ENCODE results near the gene SSU72. TPM values are rescaled to one million over a fixed set of nuclear protein-coding genes. Genes with fewer than 3 reads are reported as not detected.

The SSU72 gene
- total RNA-seq, 1 experiment from 2014 or later: 169 TPM

Other genes with a start within 250 kb of the SSU72 start
- gene TAS1R3, start 243.6 kb downstream of the SSU72 start, total RNA-seq (2014; rRNA removed; shearing (Covaris generic)): 0.14 TPM in 1 of 2 replicates, not detected in the other
- 66.4 and 70.2 TPM in 2 replicates for gene DVL1, start 225.4 kb downstream of the SSU72 start, total RNA-seq (2014; rRNA removed; shearing (Covaris generic))
- gene MXRA8, start 216.3 kb downstream of the SSU72 start, total RNA-seq (2014; rRNA removed; shearing (Covaris generic)): 23.0 and 26.7 TPM in 2 replicates
- gene AURKAIP1, start 199.7 kb downstream of the SSU72 start, total RNA-seq (2014; rRNA removed; shearing (Covaris generic)): 210 and 263 TPM in 2 replicates
- gene CCNL2, start 175.5 kb downstream of the SSU72 start, total RNA-seq (2014; rRNA removed; shearing (Covaris generic)): 79.4 and 105 TPM in 2 replicates
- gene MRPL20, start 167.6 kb downstream of the SSU72 start, total RNA-seq (2014; rRNA removed; shearing (Covaris generic)): 60.9 and 75.0 TPM in 2 replicates
- gene ANKRD65, start 153.6 kb downstream of the SSU72 start, total RNA-seq (2014; rRNA removed; shearing (Covaris generic)): 0.43 and 0.54 TPM in 2 replicates
- gene VWA1, start 139.2 kb downstream of the SSU72 start, total RNA-seq (2014; rRNA removed; shearing (Covaris generic)): 20.3 and 26.8 TPM in 2 replicates
- gene ATAD3C, start 125.2 kb downstream of the SSU72 start, total RNA-seq (2014; rRNA removed; shearing (Covaris generic)): 0.14 TPM in 1 of 2 replicates, not detected in the other
- gene ATAD3B, start 103.1 kb downstream of the SSU72 start, total RNA-seq (2014; rRNA removed; shearing (Covaris generic)): 73.1 and 102 TPM in 2 replicates
- 88.6 and 111 TPM in 2 replicates for gene ATAD3A, start 62.7 kb downstream of the SSU72 start, total RNA-seq (2014; rRNA removed; shearing (Covaris generic))
- gene TMEM240, start 34.2 kb downstream of the SSU72 start, total RNA-seq (2014; rRNA removed; shearing (Covaris generic)): 1.1 TPM in 1 of 2 replicates, not detected in the other
- 1.2 and 6.8 TPM in 2 replicates for gene FNDC10, start 25.3 kb upstream of the SSU72 start, total RNA-seq (2014; rRNA removed; shearing (Covaris generic))
- gene MIB2, start 40.6 kb upstream of the SSU72 start, total RNA-seq (2014; rRNA removed; shearing (Covaris generic)): 37.1 and 63.9 TPM in 2 replicates
- 1.1 and 1.3 TPM in 2 replicates for gene MMP23B, start 57.3 kb upstream of the SSU72 start, total RNA-seq (2014; rRNA removed; shearing (Covaris generic))
- gene CDK11B, start 84.1 kb upstream of the SSU72 start, total RNA-seq (2014; rRNA removed; shearing (Covaris generic)): 7.5 and 12.9 TPM in 2 replicates
- gene SLC35E2B, start 117.9 kb upstream of the SSU72 start, total RNA-seq (2014; rRNA removed; shearing (Covaris generic)): 17.8 and 25.2 TPM in 2 replicates
- gene CDK11A, start 149.5 kb upstream of the SSU72 start, total RNA-seq (2014; rRNA removed; shearing (Covaris generic)): 8.6 and 11.7 TPM in 2 replicates
- gene NADK, start 203.6 kb upstream of the SSU72 start, total RNA-seq (2014; rRNA removed; shearing (Covaris generic)): 55.0 and 74.4 TPM in 2 replicates

All from G401 (cell line).